ENCODE data around the gene COX7B.

DNA sequence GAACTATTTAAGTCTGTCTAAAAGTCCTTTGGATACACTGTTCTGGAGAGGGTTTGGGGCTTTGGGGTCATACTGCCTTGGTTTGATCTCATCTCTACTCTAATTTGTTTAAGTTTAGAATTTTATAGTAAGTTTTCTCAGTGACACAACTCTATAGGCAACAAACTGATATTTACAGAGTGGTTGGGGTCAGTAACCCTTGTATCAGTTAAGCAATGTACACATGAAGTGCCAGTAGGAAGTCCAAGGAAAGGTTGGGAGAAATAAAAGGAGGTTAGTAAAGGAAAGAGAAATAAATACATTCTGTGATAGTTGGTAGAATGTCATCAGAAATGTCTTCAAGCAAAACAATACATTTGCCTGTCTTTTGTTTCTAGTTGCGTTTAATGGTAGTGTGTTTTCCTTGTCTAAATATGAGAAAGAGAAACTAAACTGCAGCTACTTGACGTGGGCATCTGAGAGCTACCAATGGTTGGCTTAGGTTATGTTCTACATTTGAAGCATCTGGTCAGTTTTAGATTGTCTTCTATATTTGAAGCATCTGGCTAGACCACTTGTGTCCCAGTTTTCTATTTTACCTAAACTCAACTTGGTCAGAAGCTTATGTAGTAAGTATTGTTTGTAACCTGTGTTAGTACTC is 18.1 kb downstream of the COX7B start:
- TF ChIP-seq, protein P1, sequence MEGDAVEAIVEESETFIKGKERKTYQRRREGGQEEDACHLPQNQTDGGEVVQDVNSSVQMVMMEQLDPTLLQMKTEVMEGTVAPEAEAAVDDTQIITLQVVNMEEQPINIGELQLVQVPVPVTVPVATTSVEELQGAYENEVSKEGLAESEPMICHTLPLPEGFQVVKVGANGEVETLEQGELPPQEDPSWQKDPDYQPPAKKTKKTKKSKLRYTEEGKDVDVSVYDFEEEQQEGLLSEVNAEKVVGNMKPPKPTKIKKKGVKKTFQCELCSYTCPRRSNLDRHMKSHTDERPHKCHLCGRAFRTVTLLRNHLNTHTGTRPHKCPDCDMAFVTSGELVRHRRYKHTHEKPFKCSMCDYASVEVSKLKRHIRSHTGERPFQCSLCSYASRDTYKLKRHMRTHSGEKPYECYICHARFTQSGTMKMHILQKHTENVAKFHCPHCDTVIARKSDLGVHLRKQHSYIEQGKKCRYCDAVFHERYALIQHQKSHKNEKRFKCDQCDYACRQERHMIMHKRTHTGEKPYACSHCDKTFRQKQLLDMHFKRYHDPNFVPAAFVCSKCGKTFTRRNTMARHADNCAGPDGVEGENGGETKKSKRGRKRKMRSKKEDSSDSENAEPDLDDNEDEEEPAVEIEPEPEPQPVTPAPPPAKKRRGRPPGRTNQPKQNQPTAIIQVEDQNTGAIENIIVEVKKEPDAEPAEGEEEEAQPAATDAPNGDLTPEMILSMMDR (IDR thresholded peaks at IDR 0.05; ENCODE audit: extremely low read depth in 1 of 2, insufficient read depth in 1 of 2, low read depth in 1 of 2, low read length in 2 of 2), result no peak
- TF ChIP-seq POLR2A (IDR thresholded peaks at IDR 0.05; ENCODE audit: low read depth, low read length) (no peak), JUN (IDR thresholded peaks at IDR 0.05; ENCODE audit: borderline replicate concordance, insufficient read depth, insufficient read length, low read depth) (no peak), MYC (IDR thresholded peaks at IDR 0.05; ENCODE audit: low read depth, low read length) (no peak)

Measured in endothelial cell of umbilical vein (primary cell).